ENCODE data around the gene DPAGT1.

DPAGT1 gene

GRCh38 chr11:119057000-119057769 lies 44.5 kb downstream of the DPAGT1 start, which contains the start of gene HYOU1:
Gene HYOU1 (minus strand): TSS chr11:119057205. CDS start chr11:119056160, 1,045 bp downstream.
- DNase-seq (ENCODE audit: low read depth, low spot score) = peak; percentile 95

GRCh38 chr11:119056421-119056999 lies 45.1 kb downstream of the DPAGT1 start:
- DNase-seq (ENCODE audit: low read depth, low spot score) = no peak

GRCh38 chr11:119055901-119056300 lies 45.8 kb downstream of the DPAGT1 start:
- no peak for DNase-seq (ENCODE audit: low read depth, low spot score)

GRCh38 chr11:119054418-119054817 lies 47.2 kb downstream of the DPAGT1 start:
- no peak for DNase-seq (ENCODE audit: low read depth, low spot score)

GRCh38 chr11:119052163-119052814 lies 49.4 kb downstream of the DPAGT1 start:
- no peak for DNase-seq (ENCODE audit: low read depth, low spot score)

GRCh38 chr11:119051440-119052162 lies 50.1 kb downstream of the DPAGT1 start:
- no peak for DNase-seq (ENCODE audit: low read depth, low spot score)

GRCh38 chr11:119049081-119049480 lies 52.6 kb downstream of the DPAGT1 start:
- no peak for DNase-seq (ENCODE audit: low read depth, low spot score)

GRCh38 chr11:119048644-119049043 lies 53.0 kb downstream of the DPAGT1 start:
- DNase-seq (ENCODE audit: low read depth, low spot score) = no peak

GRCh38 chr11:119047205-119047604 lies 54.4 kb downstream of the DPAGT1 start:
- DNase-seq (ENCODE audit: low read depth, low spot score) = no peak
